K562 (cell line): ENCODE measurements around the gene ODF2. TPM values are rescaled to one million over a fixed set of nuclear protein-coding genes. Genes with fewer than 3 reads are reported as not detected.

Experiments
- BCOR ChIP-seq: fragments of 450-650 bp; IDR thresholded peaks from 2 replicates; pipeline ENCODE4 v1.6.1; 2016
- CREM ChIP-seq: IDR thresholded peaks from 2 replicates; pipeline ENCODE4 v1.6.1; 2014; ENCODE audit warnings: antibody characterized with exemption, low read depth
- CTBP1 ChIP-seq: fragments of 450-650 bp; IDR thresholded peaks from 2 replicates; pipeline ENCODE4 v1.6.1; 2016; ENCODE audit warnings: borderline replicate concordance
- E2F8 ChIP-seq: fragments of 450-650 bp; IDR thresholded peaks from 2 replicates; pipeline ENCODE4 v1.7.1; 2018; ENCODE audit warnings: mild to moderate bottlenecking, low read depth; ENCODE audit not compliant: partially characterized antibody
- GTF2E2 ChIP-seq: fragments of 200-800 bp; sonication (Bioruptor generic); IDR thresholded peaks from 2 replicates; pipeline ENCODE4 v1.6.1; 2016; ENCODE audit warnings: missing genetic modification characterization, missing compliant biosample characterization
- HDAC3 ChIP-seq: fragments of 450-650 bp; IDR thresholded peaks from 2 replicates; pipeline ENCODE4 v1.6.1; 2018; ENCODE audit warnings: borderline replicate concordance, mild to moderate bottlenecking, moderate library complexity; ENCODE audit not compliant: partially characterized antibody
- HEY1 ChIP-seq: fragments of 250-450 bp; sonication (Bioruptor Pico); IDR thresholded peaks from 2 replicates; pipeline ENCODE4 v1.5.0; 2020; ENCODE audit warnings: mild to moderate bottlenecking, moderate library complexity, borderline replicate concordance
- HMGXB4 ChIP-seq: sonication (generic); formaldehyde crosslinking; IDR thresholded peaks from 2 replicates; pipeline ENCODE4 v1.8.1; 2023; ENCODE audit warnings: mild to moderate bottlenecking, missing genetic modification reagents
- MECOM ChIP-seq: fragments of 250-450 bp; sonication (Bioruptor Pico); IDR thresholded peaks from 2 replicates; pipeline ENCODE4 v1.8.0; 2022; ENCODE audit warnings: inconsistent platforms
- PRPF4 ChIP-seq: fragments of 200-400 bp; formaldehyde crosslinking; IDR thresholded peaks from one replicate; pipeline ENCODE4 v1.6.1; 2017; ENCODE audit warnings: low read length, low read depth, mild to moderate bottlenecking; ENCODE audit not compliant: insufficient read depth, poor library complexity, severe bottlenecking
- SAP30 ChIP-seq: fragments of 200-600 bp; sonication (generic); IDR thresholded peaks from 2 replicates; pipeline ENCODE4 v1.6.1; 2012; ENCODE audit warnings: borderline replicate concordance, low read depth, mild to moderate bottlenecking, moderate library complexity, low read length, control low read depth, inconsistent platforms; ENCODE audit not compliant: insufficient read depth, poor library complexity, severe bottlenecking
- SMAD3 ChIP-seq: fragments of 450-650 bp; formaldehyde crosslinking; conservative IDR thresholded peaks from 2 replicates; pipeline ENCODE4 v1.4.0; 2020; ENCODE audit warnings: mild to moderate bottlenecking
- SNIP1 ChIP-seq: fragments of 450-650 bp; IDR thresholded peaks from 2 replicates; pipeline ENCODE4 v1.7.1; 2017; ENCODE audit warnings: low read depth, mild to moderate bottlenecking
- TFAP4 ChIP-seq: sonication (generic); formaldehyde crosslinking; IDR thresholded peaks from 2 replicates; pipeline ENCODE4 v1.8.0; 2022; ENCODE audit warnings: missing genetic modification reagents, mild to moderate bottlenecking, moderate library complexity, borderline replicate concordance
- XRCC3 ChIP-seq: fragments of 450-650 bp; IDR thresholded peaks from 2 replicates; pipeline ENCODE4 v1.6.1; 2017; ENCODE audit warnings: mild to moderate bottlenecking, moderate library complexity
- XRCC4 ChIP-seq: IDR thresholded peaks from one replicate; pipeline ENCODE4 v1.6.1; 2011; ENCODE audit not compliant: insufficient read depth, insufficient read length; ENCODE audit errors: extremely low read depth
- ZFP36 ChIP-seq: fragments of 150-350 bp; IDR thresholded peaks from 2 replicates; pipeline ENCODE4 v1.6.1; 2018; ENCODE audit warnings: low read length, low read depth; ENCODE audit not compliant: partially characterized antibody
- ZNF133 ChIP-seq: fragments of 250-450 bp; sonication (Bioruptor Pico); IDR thresholded peaks from 2 replicates; pipeline ENCODE4 v1.4.0; 2020; ENCODE audit warnings: mild to moderate bottlenecking
- ZNF140 ChIP-seq: fragments of 250-450 bp; sonication (Bioruptor Pico); IDR thresholded peaks from 2 replicates; pipeline ENCODE4 v1.8.0; 2021; ENCODE audit warnings: moderate library complexity, mild to moderate bottlenecking, inconsistent platforms
- ZNF23 ChIP-seq: fragments of 250-450 bp; sonication (Bioruptor Pico); IDR thresholded peaks from 2 replicates; pipeline ENCODE4 v1.4.0; 2020; ENCODE audit warnings: mild to moderate bottlenecking
- ZNF311 ChIP-seq: fragments of 250-450 bp; sonication (Bioruptor Pico); IDR thresholded peaks from 2 replicates; pipeline ENCODE4 v1.4.0; 2020; ENCODE audit warnings: mild to moderate bottlenecking, moderate library complexity
- ZNF41 ChIP-seq: fragments of 250-450 bp; sonication (Bioruptor Pico); conservative IDR thresholded peaks from 2 replicates; pipeline ENCODE4 v1.4.0; 2020; ENCODE audit warnings: mild to moderate bottlenecking
- ZNF431 ChIP-seq: sonication (generic); formaldehyde crosslinking; IDR thresholded peaks from 2 replicates; pipeline ENCODE4 v1.8.0; 2022; ENCODE audit warnings: mild to moderate bottlenecking, missing genetic modification reagents
- ZNF589 ChIP-seq: fragments of 200-800 bp; sonication (Bioruptor generic); IDR thresholded peaks from 2 replicates; pipeline ENCODE4 v1.6.1; 2016; ENCODE audit warnings: low read depth, missing genetic modification characterization, missing compliant biosample characterization
- polyA plus RNA-seq, 8 experiments: library from polyadenylated mRNA; depleted of rRNA in 4 of 8; stranded (reverse) in 5 of 8; unstranded in 3 of 8; fragments of >200 nt; fragmentation: Nextera tagmentation in 2 of 8; fragmentation: Illumina TruSeq in 1 of 8; extraction: Ambion mirVana in 2 of 8; extraction: Trizol in 1 of 8; gene quantifications; 2 replicates each; pipeline versions ENCODE4 v1.2.1 to v1.2.3, GENCODE V29; 2011 to 2014; ENCODE audit warnings: inconsistent platforms in 1 of 8, missing spikeins in 1 of 8
- total RNA-seq, 7 experiments: library from RNA; depleted of rRNA in 6 of 7; stranded (reverse); fragments of >200 nt in 6 of 7; fragmentation: Illumina TruSeq in 2 of 7; extraction: Trizol in 2 of 7; gene quantifications; 2 replicates each; pipeline versions ENCODE4 v1.2.1 to v1.2.3, GENCODE V29; 2011 to 2021; ENCODE audit warnings: low replicate concordance in 1 of 7

The ODF2 gene
- total and polyA plus RNA-seq, 9 of the 15 experiments (the other 6 are each of a cell fraction or from before 2014, with no cell fraction given): 16.5 to 83.2 (median 69.7) TPM

GRCh38 chr9:128455849-128456612 lies at the start of gene ODF2 (continued):
- TF ChIP-seq E2F8 (no peak), BCOR (no peak), SMAD3 (CRISPR knock-in tag) (no peak), ZNF133 (CRISPR knock-in tag) (no peak), PRPF4 (no peak), CTBP1 (peak; percentile 37; the same call in 1 of the 2 replicates), ZFP36 (no peak), HEY1 (CRISPR knock-in tag) (no peak), HDAC3 (no peak), SNIP1 (no peak), HMGXB4 (no peak), ZNF140 (CRISPR knock-in tag) (no peak), SAP30 (peak; percentile 99), ZNF41 (no peak), ZNF589 (CRISPR knock-in tag) (no peak), ZNF311 (CRISPR knock-in tag) (no peak), GTF2E2 (no peak), XRCC3 (no peak), XRCC4 (no peak), CREM (peak; percentile 87), TFAP4 (CRISPR knock-in tag) (peak; percentile 69; the same call in 1 of the 2 replicates), ZNF23 (CRISPR knock-in tag) (no peak), ZNF431 (CRISPR knock-in tag) (no peak), MECOM (no peak)
